GM23248 (cell line): ENCODE results near the gene OSBP2.

Experiments
- EZH2 ChIP-seq: fragments of 200-600 bp; sonication (generic); IDR thresholded peaks from 2 replicates; pipeline ENCODE4 v1.6.1; 2018; ENCODE audit warnings: antibody characterized with exemption, mild to moderate bottlenecking; ENCODE audit not compliant: insufficient read depth, poor library complexity, severe bottlenecking
- EZH2phosphoT487 ChIP-seq: fragments of 200-600 bp; sonication (generic); IDR thresholded peaks from 2 replicates; pipeline ENCODE4 v1.6.1; 2018; ENCODE audit warnings: antibody characterized with exemption, moderate library complexity, mild to moderate bottlenecking, low read depth; ENCODE audit not compliant: insufficient read depth

- TF ChIP-seq EZH2phosphoT487 = no peak
- TF ChIP-seq EZH2 = no peak
Measured at GRCh38 chr22:30749272-30749671, 54.6 kb downstream of the OSBP2 start.
